Activated T-helper 2 cell treated with anti-CD3 and anti-CD28 coated beads, Interferon-gamma antibody, Interleukin-2, Interleukin-4, amounts not matched to agents 10 μg/mL and 5 μg/mL and 100 μg/mL, durations not matched to agents 14 hours and 24 hours and 36 hours (primary cell): ENCODE measurements around the gene MYOG. TPM values are rescaled to one million over a fixed set of nuclear protein-coding genes. Genes with fewer than 3 reads are reported as not detected.

ENCODE experiments used
- DNase-seq: peaks from one replicate; pipeline ENCODE4 v3.0.0; 2021; ENCODE audit warnings: low spot score
- H3K27ac Mint-ChIP-seq: one replicate; pipeline ENCODE4 v1.8.0; 2021; ENCODE audit warnings: mixed read lengths
- H3K27me3 Mint-ChIP-seq: one replicate; pipeline ENCODE4 v1.8.0; 2021; ENCODE audit warnings: low read depth, mixed read lengths
- H3K36me3 Mint-ChIP-seq: one replicate; pipeline ENCODE4 v1.8.0; 2021; ENCODE audit warnings: low read depth, mixed read lengths
- H3K4me1 Mint-ChIP-seq: one replicate; pipeline ENCODE4 v1.8.0; 2021; ENCODE audit warnings: low read depth, mixed read lengths
- H3K4me3 Mint-ChIP-seq: one replicate; pipeline ENCODE4 v1.8.0; 2021; ENCODE audit warnings: low read depth, mild to moderate bottlenecking, moderate library complexity, mixed read lengths
- H3K9me3 Mint-ChIP-seq: one replicate; pipeline ENCODE4 v1.8.0; 2021; ENCODE audit warnings: mixed read lengths
- intact Hi-C: fragments of 100-400 bp; cut with micrococcal nuclease; formaldehyde crosslinking; loops from one replicate; pipeline ENCODE4 v1.15.1; 2023
- total RNA-seq: library from RNA; stranded (reverse); gene quantifications from 2 replicates; pipeline ENCODE4 v1.2.3, GENCODE V29; 2022

MYOG gene
- total RNA-seq, 1 donor from 2014 or later, result not detected

- Mint-ChIP-seq H3K27ac (no peak overlapping the region), H3K4me1 (no peaks in the 10 kb centered on the region), H3K27me3 (peaks cover 24% of the 10 kb centered on the region), H3K4me3 (no peak overlapping the region), H3K36me3 (no peaks in the 10 kb centered on the region), H3K9me3 (no peaks in the 10 kb centered on the region)
- intact Hi-C loops, result no loop called here
- DNase-seq, result no peak
Observed at GRCh38 chr1:203103829-203104495, 18.1 kb upstream of the MYOG start.

GRCh38 chr1:203103216-203103615, 17.4 kb upstream of the MYOG start:
- Mint-ChIP-seq H3K36me3 (no peaks in the 10 kb centered on the region), H3K9me3 (no peaks in the 10 kb centered on the region), H3K4me3 (no peak overlapping the region), H3K4me1 (no peaks in the 10 kb centered on the region), H3K27ac (no peak overlapping the region), H3K27me3 (peaks cover 17% of the 10 kb centered on the region)
- no peak for DNase-seq
- intact Hi-C loops, result no loop called here

GRCh38 chr1:203101813-203102634, 16.2 kb upstream of the MYOG start:
- Mint-ChIP-seq H3K36me3 (no peaks in the 10 kb centered on the region), H3K9me3 (no peaks in the 10 kb centered on the region), H3K4me1 (no peaks in the 10 kb centered on the region), H3K27ac (no peak overlapping the region), H3K27me3 (peaks cover 12% of the 10 kb centered on the region), H3K4me3 (no peak overlapping the region)
- no peak for DNase-seq
- intact Hi-C loops, result no loop called here

- Mint-ChIP-seq H3K27me3 (peaks cover 11% of the 10 kb centered on the region), H3K36me3 (no peaks in the 10 kb centered on the region), H3K4me1 (no peaks in the 10 kb centered on the region), H3K9me3 (peaks cover 2% of the 10 kb centered on the region), H3K27ac (no peak overlapping the region), H3K4me3 (no peak overlapping the region)
- DNase-seq, result no peak
- intact Hi-C loops, result no loop called here
Observed at GRCh38 chr1:203100516-203100869, 14.7 kb upstream of the MYOG start.

GRCh38 chr1:203099805-203100515, 14.1 kb upstream of the MYOG start:
- Mint-ChIP-seq H3K36me3 (no peaks in the 10 kb centered on the region), H3K9me3 (peaks cover 7% of the 10 kb centered on the region), H3K27me3 (peaks cover 9% of the 10 kb centered on the region), H3K4me1 (no peaks in the 10 kb centered on the region), H3K4me3 (no peak overlapping the region), H3K27ac (no peak overlapping the region)
- DNase-seq, result no peak
- intact Hi-C loops, result no loop called here

GRCh38 chr1:203098914-203099520, 13.2 kb upstream of the MYOG start:
- Mint-ChIP-seq H3K4me1 (no peaks in the 10 kb centered on the region), H3K27me3 (peaks cover 10% of the 10 kb centered on the region), H3K36me3 (no peaks in the 10 kb centered on the region), H3K27ac (no peak overlapping the region), H3K9me3 (peaks cover 15% of the 10 kb centered on the region), H3K4me3 (no peak overlapping the region)
- DNase-seq, result no peak
- intact Hi-C loops, result no loop called here

GRCh38 chr1:203098445-203098844, 12.6 kb upstream of the MYOG start:
- intact Hi-C loops, result no loop called here
- Mint-ChIP-seq H3K27me3 (peaks cover 10% of the 10 kb centered on the region), H3K36me3 (no peaks in the 10 kb centered on the region), H3K4me3 (no peak overlapping the region), H3K9me3 (peaks cover 15% of the 10 kb centered on the region), H3K4me1 (no peaks in the 10 kb centered on the region), H3K27ac (no peak overlapping the region)
- DNase-seq, result no peak

GRCh38 chr1:203097001-203097400, 11.2 kb upstream of the MYOG start:
- no peak for DNase-seq
- Mint-ChIP-seq H3K4me1 (no peaks in the 10 kb centered on the region), H3K9me3 (peaks cover 15% of the 10 kb centered on the region), H3K27me3 (peaks cover 15% of the 10 kb centered on the region), H3K4me3 (no peak overlapping the region), H3K36me3 (no peaks in the 10 kb centered on the region), H3K27ac (no peak overlapping the region)
- intact Hi-C loops, result no loop called here

- Mint-ChIP-seq H3K4me1 (no peaks in the 10 kb centered on the region), H3K9me3 (peaks cover 15% of the 10 kb centered on the region), H3K27me3 (peaks cover 15% of the 10 kb centered on the region), H3K4me3 (no peak overlapping the region), H3K36me3 (no peaks in the 10 kb centered on the region), H3K27ac (no peak overlapping the region)
- intact Hi-C loops, result no loop called here
- DNase-seq, result no peak
Observed at GRCh38 chr1:203096566-203096965, 10.8 kb upstream of the MYOG start.

- Mint-ChIP-seq H3K4me3 (no peak overlapping the region), H3K4me1 (no peaks in the 10 kb centered on the region), H3K9me3 (peaks cover 15% of the 10 kb centered on the region), H3K27ac (no peak overlapping the region), H3K36me3 (no peaks in the 10 kb centered on the region), H3K27me3 (peaks cover 19% of the 10 kb centered on the region)
- no peak for DNase-seq
- intact Hi-C loops, result no loop called here
Observed at GRCh38 chr1:203095061-203095690, 9.4 kb upstream of the MYOG start.

- H3K4me1 Mint-ChIP-seq, result no peaks in the 10 kb centered on the region
- H3K27me3 Mint-ChIP-seq, result peaks cover 19% of the 10 kb centered on the region
- peaks cover 15% of the 10 kb centered on the region for H3K9me3 Mint-ChIP-seq
- no peak overlapping the region for H3K27ac Mint-ChIP-seq
- DNase-seq, result no peak
- H3K4me3 Mint-ChIP-seq, result no peak overlapping the region
- no peaks in the 10 kb centered on the region for H3K36me3 Mint-ChIP-seq
- intact Hi-C loops, result no loop called here
Observed at GRCh38 chr1:203093754-203094410, 8.1 kb upstream of the MYOG start.

- Mint-ChIP-seq H3K36me3 (no peaks in the 10 kb centered on the region), H3K9me3 (peaks cover 15% of the 10 kb centered on the region), H3K27ac (no peak overlapping the region), H3K4me1 (no peaks in the 10 kb centered on the region), H3K27me3 (peaks cover 18% of the 10 kb centered on the region), H3K4me3 (no peak overlapping the region)
- DNase-seq, result no peak
- intact Hi-C loops, result no loop called here
Observed at GRCh38 chr1:203091761-203092330, 6.0 kb upstream of the MYOG start.
